ENCODE results near the gene GFRA3.
A peak's percentile ranks its signal among the peaks of the same experiment; 100 is the strongest.

The GFRA3 gene

GRCh38 chr5:138243794-138244193, 30.6 kb downstream of the GFRA3 start:
- no peak overlapping the region for H3K9ac ChIP-seq (ENCODE audit: low read length)
- no peak overlapping the region for H3K4me3 ChIP-seq (ENCODE audit: low read length)
- H2AFZ ChIP-seq (ENCODE audit: low read depth, low read length) = no peak overlapping the region
- peaks cover 9% of the 10 kb centered on the region for H3K4me1 ChIP-seq (ENCODE audit: low read length)
- H3K4me2 ChIP-seq (ENCODE audit: low read length) = no peak overlapping the region
- no peaks in the 10 kb centered on the region for H3K36me3 ChIP-seq (replicated peaks; ENCODE audit: low read depth, low read length)
- peaks cover 5% of the 10 kb centered on the region; the same call in 1 of the 2 replicates for H3K27me3 ChIP-seq (ENCODE audit: low read depth, low read length)
- no peaks in the 10 kb centered on the region for H3K79me2 ChIP-seq (ENCODE audit: low read length)
- H3K27ac ChIP-seq (ENCODE audit: low read length) = no peak overlapping the region
- TF ChIP-seq CTCF (IDR thresholded peaks at IDR 0.05; ENCODE audit: low read depth, low read length) (no peak), EZH2phosphoT487 (IDR thresholded peaks at IDR 0.05; ENCODE audit: low read depth) (no peak)
- H3K9me3 ChIP-seq (ENCODE audit: insufficient read depth, low read length) = no peaks in the 10 kb centered on the region
- no peaks in the 10 kb centered on the region for H4K20me1 ChIP-seq (ENCODE audit: insufficient read depth, low read length)

GRCh38 chr5:138241688-138242571, 32.5 kb downstream of the GFRA3 start:
- Histone ChIP-seq H3K4me3 (ENCODE audit: low read length) (no peak overlapping the region), H3K4me2 (ENCODE audit: low read length) (no peak overlapping the region), H2AFZ (ENCODE audit: low read depth, low read length) (no peak overlapping the region)

DNA sequence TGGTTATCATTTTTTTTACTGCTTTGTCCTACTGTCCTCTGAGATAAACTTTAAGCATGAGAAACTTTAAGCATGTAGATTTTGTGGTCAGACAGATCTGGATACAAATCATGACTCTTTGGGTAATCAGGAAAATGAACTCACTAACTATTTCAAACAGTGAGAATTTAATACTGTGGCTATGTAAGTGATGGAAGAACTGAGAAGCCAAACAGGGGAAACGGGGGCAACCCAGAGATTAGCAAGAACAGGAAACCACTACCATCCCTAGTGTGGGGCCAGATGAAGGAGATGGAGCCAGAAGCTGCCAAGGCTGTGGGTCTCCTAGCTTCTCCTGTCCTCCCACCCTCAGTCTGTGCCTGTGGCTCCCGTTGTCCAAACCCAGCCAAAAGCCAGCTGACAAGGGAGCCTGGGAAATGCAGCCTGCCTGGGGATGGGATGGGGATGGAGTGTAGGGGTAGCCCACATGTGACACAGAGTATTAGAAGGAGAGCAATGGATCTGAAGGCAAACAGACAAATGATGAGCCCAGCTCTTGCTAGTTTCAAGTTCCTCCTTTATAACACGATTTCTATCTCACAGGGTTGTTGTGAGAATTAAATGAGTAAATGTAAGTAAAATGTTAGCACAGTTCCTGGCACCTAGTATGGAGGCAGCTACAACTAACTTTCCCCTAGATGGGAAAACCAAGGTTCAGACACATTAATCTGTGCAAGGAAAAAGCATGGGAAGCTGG, 33.6 kb downstream of the GFRA3 start:
- Histone ChIP-seq H3K27me3 (ENCODE audit: low read depth, low read length) (peaks cover 5% of the 10 kb centered on the region; the same call in 1 of the 2 replicates), H3K4me1 (ENCODE audit: low read length) (peaks cover 9% of the 10 kb centered on the region), H3K4me2 (ENCODE audit: low read length) (peak overlapping the region; percentile 24; the same call in 1 of the 2 replicates), H3K9me3 (ENCODE audit: insufficient read depth, low read length) (no peaks in the 10 kb centered on the region), H2AFZ (ENCODE audit: low read depth, low read length) (no peak overlapping the region), H3K79me2 (ENCODE audit: low read length) (no peaks in the 10 kb centered on the region), H3K27ac (ENCODE audit: low read length) (no peak overlapping the region), H3K9ac (ENCODE audit: low read length) (no peak overlapping the region), H4K20me1 (ENCODE audit: insufficient read depth, low read length) (no peaks in the 10 kb centered on the region), H3K36me3 (replicated peaks; ENCODE audit: low read depth, low read length) (no peaks in the 10 kb centered on the region), H3K4me3 (ENCODE audit: low read length) (no peak overlapping the region)
- TF ChIP-seq CTCF (IDR thresholded peaks at IDR 0.05; ENCODE audit: low read depth, low read length) (no peak), EZH2phosphoT487 (IDR thresholded peaks at IDR 0.05; ENCODE audit: low read depth) (no peak)

More at GRCh38 chr5:138241688-138242571, 32.5 kb downstream of the GFRA3 start:
- H3K27ac ChIP-seq (ENCODE audit: low read length) = no peak overlapping the region
- H3K9ac ChIP-seq (ENCODE audit: low read length) = no peak overlapping the region
- H3K27me3 ChIP-seq (ENCODE audit: low read depth, low read length) = peaks cover 5% of the 10 kb centered on the region; the same call in 1 of the 2 replicates
- H3K9me3 ChIP-seq (ENCODE audit: insufficient read depth, low read length) = no peaks in the 10 kb centered on the region
- no peak for TF ChIP-seq CTCF (IDR thresholded peaks at IDR 0.05; ENCODE audit: low read depth, low read length)
- TF ChIP-seq EZH2phosphoT487 (IDR thresholded peaks at IDR 0.05; ENCODE audit: low read depth) = no peak
- H3K36me3 ChIP-seq (replicated peaks; ENCODE audit: low read depth, low read length) = no peaks in the 10 kb centered on the region
- no peaks in the 10 kb centered on the region for H4K20me1 ChIP-seq (ENCODE audit: insufficient read depth, low read length)
- H3K4me1 ChIP-seq (ENCODE audit: low read length) = peaks cover 9% of the 10 kb centered on the region
- H3K79me2 ChIP-seq (ENCODE audit: low read length) = no peaks in the 10 kb centered on the region

DNA sequence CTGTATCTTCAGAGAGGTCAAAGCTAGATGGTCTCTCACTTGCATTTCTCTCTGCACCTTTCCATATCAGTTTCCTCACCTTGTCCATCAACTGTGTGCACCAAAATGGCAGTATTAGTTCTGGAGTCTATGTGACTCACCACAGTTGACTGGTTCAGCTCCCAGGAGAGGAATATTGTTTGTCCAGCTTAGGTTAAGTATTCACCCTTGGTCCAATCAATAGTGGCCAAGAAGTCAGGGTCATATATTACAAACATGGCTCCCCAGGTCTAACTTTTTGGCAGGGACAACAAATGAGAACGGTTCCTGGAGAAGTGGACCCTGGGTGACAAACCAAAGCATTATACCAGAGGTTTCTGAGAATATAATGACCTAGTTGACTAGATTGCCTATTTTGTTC, 36.4 kb downstream of the GFRA3 start:
- H2AFZ ChIP-seq (ENCODE audit: low read depth, low read length) = no peak overlapping the region
- H3K4me3 ChIP-seq (ENCODE audit: low read length) = no peak overlapping the region
- no peak for TF ChIP-seq EZH2phosphoT487 (IDR thresholded peaks at IDR 0.05; ENCODE audit: low read depth)
- no peak for TF ChIP-seq CTCF (IDR thresholded peaks at IDR 0.05; ENCODE audit: low read depth, low read length)
- H3K79me2 ChIP-seq (ENCODE audit: low read length) = no peaks in the 10 kb centered on the region
- H3K4me2 ChIP-seq (ENCODE audit: low read length) = no peak overlapping the region
- H3K36me3 ChIP-seq (replicated peaks; ENCODE audit: low read depth, low read length) = no peaks in the 10 kb centered on the region
- H3K27ac ChIP-seq (ENCODE audit: low read length) = no peak overlapping the region
- H4K20me1 ChIP-seq (ENCODE audit: insufficient read depth, low read length) = no peaks in the 10 kb centered on the region
- no peaks in the 10 kb centered on the region for H3K27me3 ChIP-seq (ENCODE audit: low read depth, low read length)
- no peak overlapping the region for H3K9ac ChIP-seq (ENCODE audit: low read length)
- H3K9me3 ChIP-seq (ENCODE audit: insufficient read depth, low read length) = no peaks in the 10 kb centered on the region
- H3K4me1 ChIP-seq (ENCODE audit: low read length) = peaks cover 9% of the 10 kb centered on the region

All from OCI-LY3 (cell line).